ENCODE results near the gene ASXL2.

ASXL2 gene

DNA sequence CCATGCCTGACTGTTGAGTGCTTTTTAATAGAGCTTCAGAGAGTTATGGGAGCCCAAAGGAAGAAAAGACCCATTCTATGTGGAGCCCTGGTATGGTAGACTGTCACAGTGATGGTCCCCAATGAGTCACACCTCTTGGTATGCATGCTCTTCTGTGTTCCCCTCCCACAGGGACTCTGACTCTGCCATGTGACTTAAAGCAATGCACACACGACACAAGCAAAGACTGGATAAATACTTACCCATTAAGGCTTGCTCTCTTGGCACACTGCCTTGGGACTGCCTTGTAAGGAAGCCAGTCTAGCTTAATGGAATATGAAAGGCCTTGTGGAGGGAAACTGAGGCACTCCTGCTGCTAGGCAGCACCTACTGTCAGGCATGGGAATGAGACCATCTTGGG is 188.2 kb downstream of the ASXL2 start:
- DNase-seq (ENCODE audit: low read depth): no peak

DNA sequence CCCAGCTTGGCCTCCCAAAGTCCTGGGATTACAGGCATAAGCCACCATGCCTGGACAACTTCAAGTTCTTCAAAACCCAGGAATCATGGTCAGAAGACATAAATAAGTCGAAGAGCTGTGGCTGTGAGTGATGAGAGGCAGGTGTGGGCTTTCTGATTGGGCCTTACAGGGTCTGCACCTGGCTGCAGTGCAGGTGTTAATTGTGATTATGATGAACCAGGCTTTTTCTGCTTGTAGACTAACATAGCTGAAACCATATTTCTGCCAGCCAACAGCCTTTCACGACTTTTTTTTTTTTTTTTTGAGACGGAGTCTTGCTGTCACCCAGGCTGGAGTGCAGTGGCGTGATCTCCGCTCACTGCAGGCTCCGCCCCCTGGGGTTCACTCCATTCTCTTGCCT is 190.1 kb downstream of the ASXL2 start:
- no peak for DNase-seq (ENCODE audit: low read depth)

DNA sequence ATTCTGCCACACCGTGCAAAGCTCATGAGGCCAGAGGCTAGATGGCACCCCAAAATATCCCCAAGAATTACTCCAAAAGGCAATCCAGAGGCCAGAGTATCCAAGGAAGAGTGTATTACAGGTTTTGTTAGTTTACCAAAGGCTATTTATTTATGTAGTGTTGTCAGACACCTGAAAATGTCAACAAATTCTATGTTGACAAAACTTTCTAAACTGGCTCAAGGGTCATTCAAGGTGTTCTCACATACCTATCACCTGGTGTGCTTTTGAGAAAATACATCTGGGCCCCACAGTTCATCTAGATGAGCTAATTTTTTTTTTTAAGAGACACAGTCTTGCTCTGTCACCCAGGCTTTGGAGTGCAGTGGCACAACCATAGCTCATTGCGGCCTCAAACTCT is 192.5 kb downstream of the ASXL2 start:
- DNase-seq (ENCODE audit: low read depth): no peak

DNA sequence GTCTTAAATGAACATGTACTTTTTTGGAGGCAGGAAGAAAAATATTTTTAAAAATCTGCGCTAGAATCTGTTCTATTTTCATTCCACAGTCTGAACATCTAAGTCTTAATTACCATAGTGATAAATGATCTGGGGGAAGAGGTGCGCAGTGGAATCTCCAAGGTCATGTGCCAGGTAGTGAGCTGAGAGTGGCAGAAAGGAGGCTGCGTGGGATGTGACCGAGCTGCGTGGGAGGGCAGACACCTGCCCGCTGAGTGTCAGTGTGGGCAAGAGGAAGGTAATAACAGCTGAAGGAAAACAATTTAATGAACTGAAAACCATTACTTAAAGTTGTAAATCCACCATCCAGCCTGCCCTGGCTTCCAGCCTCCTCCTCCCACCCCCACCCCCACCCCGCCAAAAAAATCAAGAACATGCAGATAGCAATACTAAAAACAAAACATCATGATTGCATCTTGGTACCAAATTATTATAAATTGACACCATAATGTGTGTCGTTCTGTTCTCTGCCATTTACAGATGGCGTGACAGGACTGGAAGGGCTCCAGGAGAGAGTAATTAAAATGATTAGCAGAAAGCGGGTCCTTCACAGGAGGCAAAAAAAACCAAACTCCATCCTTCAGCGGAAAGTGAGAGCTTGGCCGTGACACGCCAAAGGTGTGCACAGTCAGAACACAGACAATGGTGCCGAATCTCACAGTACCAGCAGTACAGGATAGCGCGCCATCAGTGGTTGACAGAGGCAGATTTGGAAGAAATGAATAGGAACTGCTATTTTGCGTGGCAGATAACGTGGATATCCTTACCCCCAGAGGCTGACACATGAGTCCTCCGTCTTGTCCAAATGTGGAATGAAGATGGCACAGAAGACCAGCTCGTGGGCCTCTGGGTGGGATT is 193.5 kb downstream of the ASXL2 start:
- DNase-seq (ENCODE audit: low read depth): no peak
